CD4-positive, alpha-beta T cell (primary cell): ENCODE data around the gene ARHGEF4. TPM values are rescaled to one million over a fixed set of nuclear protein-coding genes. Genes with fewer than 3 reads are reported as not detected.

Experiments used
- ATAC-seq: fragments of 200-7000 bp; cut with Tn5 transposase; one replicate; pipeline ENCODE4 v1.10.0; 2022; ENCODE audit warnings: mild to moderate bottlenecking; ENCODE audit not compliant: poor library complexity
- CTCF ChIA-PET: fragments of 350-600 bp; sonication (Branson Sonifier 250); formaldehyde crosslinking; loops from one replicate; lab custom pipeline; 2021; ENCODE audit warnings: antibody characterized with exemption, inconsistent platforms; lab: Charles Lee
- POLR2A ChIA-PET: fragments of 350-600 bp; sonication (Branson Sonifier 250); formaldehyde crosslinking; loops from one replicate; lab custom pipeline; 2021; ENCODE audit warnings: antibody characterized with exemption, inconsistent platforms; lab: Charles Lee
- DNase-seq, 14 experiments: peaks; one replicate each; pipeline ENCODE4 v3.0.0-alpha.2; 2013 to 2020; ENCODE audit warnings: mixed read lengths in 2 of 14
- H3K27ac ChIP-seq, 2 donors: one replicate each; pipeline versions ENCODE4 v1.5.1 to v1.7.0; 2013; ENCODE audit warnings: low read length in 2 of 2, low read depth in 1 of 2, mild to moderate bottlenecking in 1 of 2
- H3K27me3 ChIP-seq, 2 experiments: 1 replicate in 1 of 2; 2 replicates in 1 of 2; pipeline versions ENCODE4 v1.6.1 to v1.7.0; 2013; ENCODE audit warnings: low read length in 2 of 2, control low read depth in 1 of 2, mild to moderate bottlenecking in 1 of 2, moderate library complexity in 1 of 2; ENCODE audit not compliant: insufficient read depth in 2 of 2, control insufficient read depth in 1 of 2
- H3K36me3 ChIP-seq: one replicate; pipeline ENCODE4 v1.6.1; 2013; ENCODE audit warnings: low read length, control low read depth; ENCODE audit not compliant: insufficient read depth
- H3K4me1 ChIP-seq: one replicate; pipeline ENCODE4 v1.6.1; 2013; ENCODE audit warnings: low read length, control low read depth; ENCODE audit not compliant: insufficient read depth
- H3K4me3 ChIP-seq: one replicate; pipeline ENCODE4 v1.5.1; 2013; ENCODE audit warnings: mild to moderate bottlenecking, low read length, moderate library complexity
- H3K9me3 ChIP-seq, 2 experiments: 1 replicate in 1 of 2; 2 replicates in 1 of 2; pipeline versions ENCODE4 v1.6.1 to v1.7.0; 2013; ENCODE audit warnings: low read length in 2 of 2, mild to moderate bottlenecking in 2 of 2, control low read depth in 1 of 2, moderate library complexity in 1 of 2; ENCODE audit not compliant: control insufficient read depth in 1 of 2, insufficient read depth in 1 of 2
- H3K27ac Mint-ChIP-seq: one replicate; pipeline ENCODE4 v1.8.0; 2020; ENCODE audit warnings: mixed read lengths
- H3K27me3 Mint-ChIP-seq: one replicate; pipeline ENCODE4 v1.8.0; 2021; ENCODE audit warnings: mixed read lengths
- H3K36me3 Mint-ChIP-seq: one replicate; pipeline ENCODE4 v1.8.0; 2021; ENCODE audit warnings: low read depth, mixed read lengths
- H3K4me1 Mint-ChIP-seq: one replicate; pipeline ENCODE4 v1.8.0; 2021; ENCODE audit warnings: low read depth, mixed read lengths
- H3K4me3 Mint-ChIP-seq: one replicate; pipeline ENCODE4 v1.8.0; 2020; ENCODE audit warnings: mild to moderate bottlenecking, mixed read lengths
- H3K9me3 Mint-ChIP-seq: one replicate; pipeline ENCODE4 v1.8.0; 2020; ENCODE audit warnings: mixed read lengths
- intact Hi-C, 2 experiments: fragments of 100-400 bp; cut with DNase I in 1 of 2; cut with micrococcal nuclease in 1 of 2; formaldehyde crosslinking; loops; one replicate each; pipeline versions ENCODE4 v1.15.1 to v1.9.0; 2023 to 2025; cut with DNase I, micrococcal nuclease
- total RNA-seq, 174 experiments: library from RNA in 2 of 174; stranded (reverse) in 2 of 174; gene quantifications; one replicate each; pipeline ENCODE4 v1.2.3 and lab custom pipeline; 2021 to 2026
- TF ChIP-seq, protein P1 (sequence below): fragments of 200-600 bp; IDR thresholded peaks from one replicate; pipeline ENCODE4 v1.8.0; 2022; ENCODE audit warnings: antibody characterized with exemption, mild to moderate bottlenecking

Gene ARHGEF4
- total RNA-seq, 2 experiments from 2014 or later: 3.6 to 4.1 TPM

DNA sequence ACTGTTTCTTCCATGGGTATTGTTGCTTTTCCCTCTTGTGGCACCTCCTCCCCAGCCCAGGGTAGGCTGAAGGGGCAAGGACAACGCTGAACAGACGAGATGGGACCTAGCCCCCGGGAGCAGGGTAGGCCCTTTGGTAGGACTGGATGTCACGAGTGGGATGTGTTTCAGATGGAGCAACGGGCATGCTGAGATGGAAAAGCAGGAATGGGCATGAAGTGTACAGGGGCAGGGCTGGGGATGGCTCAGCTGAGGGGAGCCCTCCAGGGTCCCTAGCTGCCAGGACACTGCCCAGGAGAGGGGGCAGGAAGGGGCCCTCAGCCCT lies 33.4 kb downstream of the ARHGEF4 start:
- CTCF ChIA-PET: interaction anchor here (2.5 kb wide), 1 partner anchor 73 kb away, joined by 12 read pairs; no protein-coding TSS in a partner anchor
- Mint-ChIP-seq H3K4me1 (no peaks in the 10 kb centered on the region), H3K4me3 (no peak overlapping the region), H3K27me3 (peaks cover 5% of the 10 kb centered on the region), H3K27ac (no peak overlapping the region), H3K9me3 (no peaks in the 10 kb centered on the region), H3K36me3 (no peaks in the 10 kb centered on the region)
- Histone ChIP-seq H3K4me3 (no peak overlapping the region), H3K4me1 (no peaks in the 10 kb centered on the region), H3K9me3 (no peaks in the 10 kb centered on the region), H3K27ac (no peak overlapping the region), H3K36me3 (no peaks in the 10 kb centered on the region), H3K27me3 (peaks cover 0 to 3% of the 10 kb centered on the region in 2 experiments)
- TF ChIP-seq, protein P1, sequence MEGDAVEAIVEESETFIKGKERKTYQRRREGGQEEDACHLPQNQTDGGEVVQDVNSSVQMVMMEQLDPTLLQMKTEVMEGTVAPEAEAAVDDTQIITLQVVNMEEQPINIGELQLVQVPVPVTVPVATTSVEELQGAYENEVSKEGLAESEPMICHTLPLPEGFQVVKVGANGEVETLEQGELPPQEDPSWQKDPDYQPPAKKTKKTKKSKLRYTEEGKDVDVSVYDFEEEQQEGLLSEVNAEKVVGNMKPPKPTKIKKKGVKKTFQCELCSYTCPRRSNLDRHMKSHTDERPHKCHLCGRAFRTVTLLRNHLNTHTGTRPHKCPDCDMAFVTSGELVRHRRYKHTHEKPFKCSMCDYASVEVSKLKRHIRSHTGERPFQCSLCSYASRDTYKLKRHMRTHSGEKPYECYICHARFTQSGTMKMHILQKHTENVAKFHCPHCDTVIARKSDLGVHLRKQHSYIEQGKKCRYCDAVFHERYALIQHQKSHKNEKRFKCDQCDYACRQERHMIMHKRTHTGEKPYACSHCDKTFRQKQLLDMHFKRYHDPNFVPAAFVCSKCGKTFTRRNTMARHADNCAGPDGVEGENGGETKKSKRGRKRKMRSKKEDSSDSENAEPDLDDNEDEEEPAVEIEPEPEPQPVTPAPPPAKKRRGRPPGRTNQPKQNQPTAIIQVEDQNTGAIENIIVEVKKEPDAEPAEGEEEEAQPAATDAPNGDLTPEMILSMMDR: no peak
- no peak for ATAC-seq
- POLR2A ChIA-PET: no interaction called here
- DNase-seq: no peak
- intact Hi-C loops: loop anchor here in 1 of 2 experiments (10.0 kb wide), 1 partner anchor 515 kb away; the partner anchor contains the start of gene PTPN18

DNA sequence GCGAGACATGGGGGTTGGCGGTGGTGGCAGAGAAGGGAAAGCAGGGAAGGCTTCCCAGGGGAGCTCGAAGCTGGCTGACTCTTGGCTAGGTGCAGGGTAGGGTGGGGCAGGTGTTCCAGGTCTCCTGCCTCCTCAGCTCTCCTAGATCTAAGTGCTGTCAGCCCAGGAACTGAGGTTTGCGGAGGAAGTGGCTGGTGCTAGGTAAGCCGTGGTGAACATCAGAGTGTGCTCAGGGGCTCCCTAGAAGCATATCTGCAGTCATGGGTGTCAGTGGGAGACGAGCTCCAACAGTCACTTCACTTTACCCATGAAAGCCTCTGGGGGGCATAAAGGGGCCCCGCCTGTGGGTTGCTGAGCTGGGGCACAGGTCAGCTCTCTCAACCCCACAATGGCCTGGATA lies 34.1 kb downstream of the ARHGEF4 start:
- POLR2A ChIA-PET: no interaction called here
- DNase-seq (no peak), ATAC-seq (no peak)
- H3K9me3 ChIP-seq: no peaks in the 10 kb centered on the region
- TF ChIP-seq, protein P1: no peak
- peaks cover 5% of the 10 kb centered on the region for H3K27me3 Mint-ChIP-seq
- H3K9me3 Mint-ChIP-seq: no peaks in the 10 kb centered on the region
- peaks cover 0 to 3% of the 10 kb centered on the region in 2 experiments for H3K27me3 ChIP-seq
- no peaks in the 10 kb centered on the region for H3K4me1 ChIP-seq
- no peaks in the 10 kb centered on the region for H3K36me3 Mint-ChIP-seq
- H3K36me3 ChIP-seq: no peaks in the 10 kb centered on the region
- H3K4me1 Mint-ChIP-seq: no peaks in the 10 kb centered on the region
- intact Hi-C loops: loop anchor here in 1 of 2 experiments (10.0 kb wide), 1 partner anchor 516 kb away; the partner anchor contains the start of gene PTPN18
- CTCF ChIA-PET: no interaction called here
- H3K4me3 ChIP-seq: no peak overlapping the region
- no peak overlapping the region for H3K27ac ChIP-seq
- H3K4me3 Mint-ChIP-seq: no peak overlapping the region
- H3K27ac Mint-ChIP-seq: no peak overlapping the region

DNA sequence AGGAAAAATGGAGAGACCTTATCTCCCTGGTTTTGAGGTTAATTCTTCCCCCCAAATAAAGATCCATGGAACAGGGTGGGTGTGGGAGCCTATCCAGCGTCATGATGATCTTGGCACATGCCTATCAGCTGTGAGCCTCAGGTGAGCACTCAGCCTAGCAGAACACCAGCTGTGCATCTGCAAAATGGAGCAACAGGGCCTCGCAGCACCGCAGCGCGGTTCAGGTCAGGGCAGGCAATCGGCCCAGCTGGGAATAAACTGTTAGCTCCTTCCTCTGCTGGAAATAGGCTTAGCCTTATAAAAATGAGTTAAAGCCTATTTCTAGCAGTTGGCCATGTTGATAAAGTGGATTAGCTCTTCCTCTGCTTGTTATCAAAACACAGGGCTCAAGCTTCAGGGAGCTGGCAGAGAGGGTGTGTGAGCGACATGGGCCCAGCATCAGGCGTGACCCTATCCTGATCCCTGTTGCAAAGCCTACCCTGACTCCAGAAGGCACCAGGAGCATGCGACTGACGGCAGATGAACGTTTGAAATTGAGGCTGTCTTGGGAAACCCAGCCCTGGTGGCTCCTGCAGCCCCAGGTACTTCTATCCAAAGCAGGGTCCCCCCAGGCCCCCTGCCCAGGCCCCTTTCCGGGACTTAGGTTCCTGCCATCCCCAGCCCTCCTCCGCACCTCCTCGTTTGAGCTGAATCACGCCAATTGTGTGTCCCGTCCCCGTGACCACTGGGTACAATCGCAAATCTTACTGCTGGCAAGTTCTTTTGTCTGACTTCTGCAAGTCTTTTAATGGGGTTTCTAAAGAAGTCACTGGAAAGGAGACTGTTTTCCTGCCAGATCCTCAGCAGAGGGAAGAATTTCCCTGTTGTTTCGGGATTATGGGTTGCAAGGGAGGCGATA lies 35.4 kb downstream of the ARHGEF4 start:
- Mint-ChIP-seq H3K4me1 (no peaks in the 10 kb centered on the region), H3K9me3 (no peaks in the 10 kb centered on the region), H3K27ac (no peak overlapping the region), H3K27me3 (peaks cover 5% of the 10 kb centered on the region), H3K36me3 (no peaks in the 10 kb centered on the region), H3K4me3 (no peak overlapping the region)
- intact Hi-C loops: loop anchor here in 1 of 2 experiments (10.0 kb wide), 1 partner anchor 517 kb away; the partner anchor contains the start of gene PTPN18
- Histone ChIP-seq H3K9me3 (no peaks in the 10 kb centered on the region), H3K4me1 (no peaks in the 10 kb centered on the region), H3K4me3 (no peak overlapping the region), H3K27ac (no peak overlapping the region), H3K36me3 (no peaks in the 10 kb centered on the region), H3K27me3 (peaks cover 0 to 5% of the 10 kb centered on the region in 2 experiments)
- no peak for ATAC-seq
- no peak for DNase-seq
- POLR2A ChIA-PET: interaction anchor here (1.6 kb wide), 1 partner anchor 74 kb away, joined by 4 read pairs; no protein-coding TSS in a partner anchor
- CTCF ChIA-PET: interaction anchor here (6.0 kb wide), 1 partner anchor 74 kb away, joined by 62 read pairs; no protein-coding TSS in a partner anchor
- TF ChIP-seq, protein P1: no peak
